AG20443 (cell line): ENCODE data around the gene ITGB5.

Experiments used
- DNase-seq: peaks from one replicate; pipeline ENCODE4 v3.0.0; 2012; ENCODE audit warnings: low spot score, mixed read lengths

ITGB5 gene

DNA sequence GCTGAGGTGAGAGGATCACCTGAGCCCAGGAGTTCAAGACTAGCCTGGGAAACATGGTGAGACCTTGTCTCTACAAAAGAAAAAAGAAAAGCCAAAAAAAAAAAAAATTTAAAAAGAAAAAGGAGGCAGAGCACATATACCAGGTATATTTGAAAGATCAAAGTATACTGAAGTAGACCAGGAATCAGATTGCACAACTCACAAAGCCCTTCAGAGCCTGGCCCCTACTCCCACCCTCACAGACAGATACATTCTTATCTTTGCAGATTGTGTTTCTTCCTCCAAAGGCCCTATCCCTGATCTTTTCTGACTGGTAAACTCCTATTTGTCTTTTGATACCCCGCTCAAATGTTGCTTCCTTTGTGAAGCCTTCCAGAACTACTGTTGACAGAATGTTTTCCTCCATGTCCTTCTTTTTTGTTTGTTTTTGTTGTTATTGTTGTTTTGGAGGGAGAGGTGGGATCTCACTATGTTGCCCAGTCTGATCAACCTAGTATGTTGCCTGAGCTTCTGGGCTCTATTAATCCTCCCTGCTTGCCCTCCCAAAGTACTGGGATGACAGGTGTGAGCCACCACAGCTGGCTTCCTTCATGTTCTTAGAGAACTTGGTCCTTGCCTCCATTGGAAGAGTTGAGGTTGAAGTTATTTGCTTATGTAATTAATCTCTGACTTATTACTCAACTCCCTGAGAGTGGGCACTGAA is 9.8 kb upstream of the ITGB5 start:
- no peak for DNase-seq

DNA sequence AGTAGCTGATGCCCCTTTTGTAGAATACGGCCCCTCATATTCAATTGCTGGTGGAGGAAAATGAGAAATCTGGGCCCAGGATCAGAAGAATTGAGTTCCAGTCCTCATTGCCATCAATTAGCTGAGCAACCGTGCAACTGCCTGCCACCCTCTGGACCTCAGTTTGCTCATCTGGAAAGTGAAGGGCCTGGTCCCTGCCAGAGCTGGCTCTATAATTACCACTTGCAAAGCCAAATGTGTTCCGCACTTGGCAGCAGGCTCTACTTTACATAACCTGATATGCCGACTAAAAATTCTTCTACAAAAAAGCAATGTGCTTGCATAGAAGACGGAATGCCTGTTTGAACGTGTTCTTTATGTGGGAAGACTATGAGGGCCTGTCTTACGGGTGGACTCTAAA is 8.6 kb upstream of the ITGB5 start:
- no peak for DNase-seq

- no peak for DNase-seq
These were observed 6.4 kb upstream of the ITGB5 start for GRCh38 chr3:124893526-124893925.

- no peak for DNase-seq
These were observed 3.5 kb upstream of the ITGB5 start for GRCh38 chr3:124890573-124891190.

DNA sequence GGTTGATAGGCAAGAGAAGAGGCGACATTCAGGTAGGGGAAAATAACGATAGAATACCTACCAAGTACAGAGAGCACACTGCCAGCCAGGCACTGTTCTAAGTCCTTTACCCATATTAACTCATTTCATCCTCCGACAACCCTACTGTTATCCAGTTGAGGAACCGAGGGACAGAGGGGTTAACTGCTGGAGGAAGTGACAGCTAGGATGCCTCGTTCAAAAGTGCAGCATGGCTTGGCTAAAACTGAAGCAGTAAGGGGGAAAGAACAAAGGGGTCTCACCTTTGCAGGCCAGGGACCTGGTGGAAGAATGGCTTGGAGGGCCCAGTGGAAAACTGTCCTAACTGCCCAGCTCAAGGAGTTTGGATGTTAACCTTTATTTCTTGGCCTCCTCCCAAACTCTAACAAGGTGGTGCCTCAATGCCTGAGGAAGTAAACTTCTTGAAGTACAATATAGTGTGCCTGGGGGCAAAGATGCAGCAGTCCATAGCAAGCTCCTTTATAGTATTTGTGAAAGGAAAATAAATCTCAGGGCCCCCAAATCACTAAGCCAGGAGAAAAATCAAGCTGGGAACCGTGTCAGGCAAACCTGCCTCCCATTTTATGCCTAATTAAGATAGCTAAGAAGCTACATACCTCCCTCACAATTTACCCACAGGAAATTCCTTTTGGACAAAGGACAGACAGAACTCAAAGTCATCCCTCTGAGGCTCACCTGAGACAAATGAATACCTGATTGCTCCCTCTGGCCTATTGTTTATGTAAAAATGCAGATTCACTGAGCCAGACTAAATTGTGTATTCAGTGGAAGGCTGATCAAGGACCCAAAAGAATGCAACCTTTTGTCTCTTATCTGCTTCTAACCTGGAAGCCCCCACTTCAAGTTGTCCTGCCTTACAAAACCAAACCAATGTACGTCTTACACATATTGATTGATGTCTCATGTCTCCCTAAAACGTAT is 1.6 kb upstream of the ITGB5 start:
- no peak for DNase-seq

DNA sequence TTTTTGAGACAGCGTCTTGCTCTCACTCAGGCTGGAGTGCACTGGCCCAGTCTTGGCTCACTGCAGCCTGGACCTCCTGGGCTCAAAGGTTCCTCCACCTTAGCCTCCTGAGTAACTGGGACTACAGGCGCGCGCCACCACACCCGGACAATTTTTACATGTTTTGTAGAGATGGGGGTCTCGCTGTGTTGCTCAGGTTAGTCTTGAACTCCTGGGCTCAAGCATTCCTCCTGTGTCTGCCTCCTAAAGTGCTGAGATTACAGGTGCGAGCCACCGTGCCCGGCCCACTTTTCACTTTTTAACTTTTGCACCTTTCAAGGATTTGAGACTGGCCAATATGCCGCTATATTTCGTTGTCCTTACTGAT is 750 bp upstream of the ITGB5 start:
- no peak for DNase-seq

DNA sequence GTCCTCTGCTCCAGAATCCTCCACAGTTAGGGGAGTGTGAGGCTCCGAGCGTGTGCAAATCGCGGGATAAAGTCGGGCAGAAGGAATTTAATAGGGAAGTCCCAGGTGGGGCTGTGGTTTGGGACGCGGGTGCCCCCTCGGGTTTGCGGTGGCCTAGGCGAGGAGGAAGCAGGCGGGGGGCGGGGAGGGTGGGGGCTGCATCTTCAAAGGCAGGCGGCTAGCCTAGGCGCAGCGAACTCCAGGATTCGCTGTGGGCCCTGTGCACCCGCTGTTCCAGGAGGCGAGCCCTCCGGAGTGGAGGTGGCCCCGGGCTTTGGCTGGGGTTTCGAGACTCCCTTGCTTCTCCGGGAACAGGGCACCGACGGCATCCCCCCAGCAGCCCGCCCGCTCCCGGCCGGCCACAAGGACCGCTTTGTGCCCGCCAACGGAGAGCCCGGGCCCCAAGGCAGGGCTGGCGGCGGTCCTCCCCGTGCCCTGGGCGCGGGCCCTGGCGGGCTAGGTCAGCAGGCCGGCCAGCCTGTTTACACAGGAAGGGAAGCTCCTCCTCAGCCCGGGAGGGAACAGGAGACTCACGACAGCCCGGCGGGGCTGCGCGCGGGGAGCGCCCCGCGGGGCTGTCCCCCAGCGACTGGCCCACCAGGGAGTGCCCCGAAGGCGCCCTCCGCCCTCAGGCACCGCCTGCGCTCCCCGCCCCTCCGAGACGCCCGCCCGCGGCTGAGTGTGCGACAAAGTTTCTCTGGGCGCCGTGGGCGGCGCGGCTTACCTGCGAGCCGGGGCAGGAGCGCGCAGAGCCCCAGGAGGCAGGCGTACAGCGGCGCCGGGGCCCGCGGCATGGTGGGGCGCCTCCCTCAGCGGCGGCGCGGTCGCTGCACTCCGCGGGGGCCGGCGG is 753 bp downstream of the ITGB5 start:
- peak; percentile 69 for DNase-seq

GRCh38 chr3:124885466-124886167 is 1.5 kb downstream of the ITGB5 start:
- DNase-seq, result peak; percentile 61

GRCh38 chr3:124884474-124885101 is 2.6 kb downstream of the ITGB5 start:
- DNase-seq, result no peak

DNA sequence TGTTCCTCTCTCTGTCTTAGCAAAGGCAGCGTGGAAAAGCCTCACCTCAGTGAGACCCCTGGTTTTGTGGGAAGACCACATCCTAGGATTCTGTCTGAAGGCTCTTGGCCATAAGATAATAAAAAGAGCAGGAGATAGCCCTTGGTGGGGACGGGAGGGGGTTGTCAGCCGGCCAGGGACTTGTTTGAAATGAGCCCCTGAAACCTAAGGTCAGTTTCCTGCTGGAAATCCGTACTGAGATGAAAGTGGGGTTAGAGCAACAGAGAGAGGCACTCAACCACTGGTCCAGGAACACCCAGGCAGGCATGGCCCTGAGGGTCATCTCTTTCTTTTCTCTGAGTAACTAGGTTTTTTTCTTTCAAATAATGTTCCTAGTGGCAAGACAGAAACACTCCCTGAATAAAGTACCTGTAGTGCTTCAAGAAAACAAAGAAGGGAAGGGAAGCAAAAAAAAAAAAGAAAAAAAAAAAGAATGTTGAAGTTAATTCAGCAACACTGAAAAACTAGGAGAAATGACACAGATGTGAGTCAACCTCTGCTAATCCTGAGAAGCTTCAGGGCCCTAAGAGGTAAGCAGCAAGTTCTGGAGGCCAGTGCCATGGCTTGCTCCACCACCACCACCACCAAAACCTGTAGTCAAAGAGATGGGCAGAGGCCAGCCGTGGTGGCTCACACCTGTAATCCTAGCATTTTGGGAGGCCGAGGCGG is 3.2 kb downstream of the ITGB5 start:
- DNase-seq, result no peak

DNA sequence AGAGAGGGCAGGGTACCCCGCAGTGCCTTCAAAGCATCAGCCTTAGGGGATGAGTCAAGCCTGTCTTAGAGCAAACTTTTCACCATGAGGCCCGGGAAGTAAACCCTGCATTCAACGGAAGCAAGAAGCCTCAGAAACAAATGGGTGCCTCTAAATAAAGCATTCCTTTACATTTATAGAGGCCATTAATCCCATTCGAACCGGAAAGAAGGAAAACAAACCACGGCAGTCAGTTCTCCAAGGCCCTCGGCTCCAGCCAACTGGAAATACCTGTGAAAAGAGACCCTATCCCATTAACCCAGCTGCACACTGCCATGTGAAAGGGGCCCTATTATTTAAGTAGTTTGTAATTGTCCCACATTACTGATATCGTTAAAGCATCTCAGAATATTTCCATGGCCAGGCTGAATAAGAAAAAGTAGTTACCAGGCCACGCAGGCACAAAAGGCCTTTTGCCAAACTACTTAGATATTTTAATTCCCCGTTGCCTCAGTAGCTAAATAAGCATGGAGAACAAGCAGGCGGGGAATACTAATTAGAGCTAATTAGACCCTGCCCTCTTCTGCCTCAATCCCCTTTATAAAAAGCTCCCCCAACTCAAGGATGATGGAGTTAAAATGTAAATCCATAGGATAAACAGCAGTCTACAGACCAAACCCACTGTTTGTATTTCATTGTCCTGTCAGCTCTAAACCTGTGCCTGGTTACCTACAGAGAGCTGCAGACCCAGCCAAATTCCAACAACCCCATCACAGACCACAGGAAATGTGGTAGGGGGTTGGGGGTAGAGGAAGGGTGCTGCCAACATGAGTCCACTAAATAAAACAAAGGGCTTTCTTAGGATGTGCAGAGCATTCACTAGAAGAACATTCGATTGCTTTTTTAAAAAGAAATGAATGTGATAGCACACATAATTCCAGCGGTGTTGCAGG is 4.1 kb downstream of the ITGB5 start:
- no peak for DNase-seq

GRCh38 chr3:124881976-124882697 is 5.0 kb downstream of the ITGB5 start:
- no peak for DNase-seq

DNA sequence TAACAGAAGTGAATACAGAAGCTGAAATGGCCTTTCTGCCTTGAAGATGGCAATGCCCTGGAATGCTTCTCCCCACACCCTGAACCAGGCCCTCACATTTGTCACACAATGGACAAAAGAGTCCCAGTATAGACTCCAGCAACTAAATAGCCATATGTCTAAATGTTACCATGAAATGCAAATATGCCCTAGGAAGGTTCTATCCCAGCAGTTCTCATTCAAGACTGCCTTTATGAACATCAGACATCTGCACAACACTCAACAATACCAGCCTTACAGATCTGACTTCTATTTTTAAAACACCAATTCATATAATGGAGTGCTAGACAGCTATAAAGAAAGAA is 7.9 kb downstream of the ITGB5 start:
- DNase-seq, result no peak

GRCh38 chr3:124878561-124879336 is 8.4 kb downstream of the ITGB5 start:
- peak; percentile 86 for DNase-seq

DNA sequence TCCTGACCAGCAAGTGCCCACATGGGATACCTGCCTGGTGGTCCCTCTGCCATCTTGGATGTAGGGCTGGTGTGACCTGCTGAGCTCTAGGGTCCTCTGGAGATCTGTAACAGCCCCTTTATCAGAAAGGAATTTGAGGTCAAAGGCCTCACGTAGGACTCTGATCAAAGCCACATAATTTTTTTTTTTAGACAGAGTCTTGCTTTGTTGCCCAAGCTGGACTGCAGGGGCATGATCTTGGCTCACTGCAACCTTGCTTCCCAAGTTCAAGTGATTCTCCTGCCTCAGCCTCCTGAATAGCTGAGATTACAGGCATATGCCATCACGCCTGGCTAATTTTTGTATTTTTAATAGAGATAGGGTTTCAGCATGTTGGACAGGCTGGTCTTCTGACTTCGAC is 9.5 kb downstream of the ITGB5 start:
- no peak for DNase-seq

DNA sequence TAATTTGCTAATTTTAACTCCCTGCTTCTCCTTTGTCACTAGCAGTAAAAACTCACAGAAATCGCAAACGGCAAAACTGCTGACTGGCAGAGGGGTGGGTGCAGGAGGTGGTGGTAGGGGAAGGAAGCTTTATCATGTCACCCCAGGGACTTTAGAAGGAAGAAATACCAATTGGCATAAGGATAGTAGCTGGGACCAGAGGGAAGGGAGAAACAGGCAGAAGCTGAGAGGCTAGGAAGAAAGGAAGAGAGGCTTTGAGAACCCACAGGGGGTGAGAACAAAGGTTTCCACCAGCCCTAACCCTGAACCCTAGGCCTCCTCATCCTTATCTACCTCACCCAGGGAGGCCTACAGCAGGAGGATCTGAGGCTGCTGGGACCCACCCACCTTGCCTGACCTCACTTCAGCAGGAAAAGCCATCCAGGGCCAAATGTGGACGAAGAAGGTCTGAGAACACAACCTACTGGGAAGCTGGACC is 10.7 kb downstream of the ITGB5 start:
- no peak for DNase-seq

DNA sequence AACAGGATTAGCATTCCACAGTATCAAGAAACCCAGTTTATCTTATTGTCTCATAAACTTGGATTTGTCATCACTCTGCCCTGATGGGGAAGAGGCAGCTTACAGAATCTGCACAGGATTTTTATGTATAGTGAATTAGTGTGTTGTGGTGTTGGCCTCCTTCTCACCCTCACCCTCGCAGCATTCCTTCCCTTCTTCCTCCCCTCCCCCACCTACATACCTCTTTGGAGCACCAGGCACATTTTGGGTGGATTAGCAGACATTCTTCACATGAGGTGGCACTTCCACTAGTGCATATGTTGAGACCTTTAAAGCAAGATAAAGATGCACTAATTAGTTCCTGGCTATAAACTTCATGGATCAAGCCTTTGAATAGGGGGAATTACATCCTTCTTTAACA is 13.9 kb downstream of the ITGB5 start:
- no peak for DNase-seq

DNA sequence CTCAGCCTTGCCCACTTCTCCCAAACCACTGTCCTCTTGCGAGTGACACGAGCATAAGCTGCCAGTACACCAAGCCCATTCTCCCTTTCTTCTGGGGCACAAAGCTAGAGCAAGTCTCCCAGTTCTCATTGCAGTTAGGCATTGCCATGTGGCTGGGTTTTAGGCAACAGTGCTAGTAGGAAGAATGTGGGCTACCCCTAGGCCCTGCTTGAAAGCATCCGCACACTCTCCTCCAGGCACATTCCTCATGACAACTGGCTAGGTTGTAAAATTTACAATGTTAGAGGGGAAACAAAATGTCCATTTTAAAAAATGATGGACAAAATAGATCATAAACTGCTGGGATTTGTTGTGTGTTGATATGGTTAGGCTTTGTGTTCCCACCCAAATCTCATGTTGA is 19.7 kb downstream of the ITGB5 start:
- DNase-seq, result no peak
